Neural cell (in vitro differentiated cells): ENCODE data around the gene EMILIN3.
"Not testable (repeated sequence)": the region's sequence is repeated elsewhere in the genome, so short reads cannot be mapped to it uniquely, and the experiment has no call there.

Source experiments
- MXI1 ChIP-seq: fragments of 450-650 bp; conservative IDR thresholded peaks from 2 replicates; pipeline ENCODE4 v1.6.1; 2014; ENCODE audit warnings: antibody characterized with exemption, mild to moderate bottlenecking; ENCODE audit not compliant: poor library complexity, severe bottlenecking
- TF ChIP-seq, protein P1 (sequence below): fragments of 450-650 bp; IDR thresholded peaks from 2 replicates; pipeline ENCODE4 v1.5.1; 2014; ENCODE audit warnings: antibody characterized with exemption, mild to moderate bottlenecking, moderate library complexity; ENCODE audit not compliant: poor library complexity, severe bottlenecking

DNA sequence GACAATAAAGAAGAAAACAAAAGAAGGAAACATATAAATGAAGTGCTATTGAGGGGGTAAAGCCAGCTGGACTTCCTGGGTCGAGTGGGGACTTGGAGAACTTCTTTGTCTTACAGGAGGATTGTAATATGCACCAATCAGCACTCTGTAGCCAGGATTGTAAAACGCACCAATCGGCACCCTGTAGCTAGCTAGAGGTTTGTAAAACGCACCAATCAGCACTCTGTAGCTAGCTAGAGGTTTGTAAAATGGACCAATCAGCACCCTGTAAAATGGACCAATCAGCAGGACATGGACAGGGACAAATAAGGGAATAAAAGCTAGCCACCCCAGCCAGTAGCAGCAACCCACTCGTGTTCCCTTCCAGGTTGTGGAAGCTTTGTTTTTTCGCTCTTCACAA, 54.6 kb downstream of the EMILIN3 start:
- TF ChIP-seq, protein P1, sequence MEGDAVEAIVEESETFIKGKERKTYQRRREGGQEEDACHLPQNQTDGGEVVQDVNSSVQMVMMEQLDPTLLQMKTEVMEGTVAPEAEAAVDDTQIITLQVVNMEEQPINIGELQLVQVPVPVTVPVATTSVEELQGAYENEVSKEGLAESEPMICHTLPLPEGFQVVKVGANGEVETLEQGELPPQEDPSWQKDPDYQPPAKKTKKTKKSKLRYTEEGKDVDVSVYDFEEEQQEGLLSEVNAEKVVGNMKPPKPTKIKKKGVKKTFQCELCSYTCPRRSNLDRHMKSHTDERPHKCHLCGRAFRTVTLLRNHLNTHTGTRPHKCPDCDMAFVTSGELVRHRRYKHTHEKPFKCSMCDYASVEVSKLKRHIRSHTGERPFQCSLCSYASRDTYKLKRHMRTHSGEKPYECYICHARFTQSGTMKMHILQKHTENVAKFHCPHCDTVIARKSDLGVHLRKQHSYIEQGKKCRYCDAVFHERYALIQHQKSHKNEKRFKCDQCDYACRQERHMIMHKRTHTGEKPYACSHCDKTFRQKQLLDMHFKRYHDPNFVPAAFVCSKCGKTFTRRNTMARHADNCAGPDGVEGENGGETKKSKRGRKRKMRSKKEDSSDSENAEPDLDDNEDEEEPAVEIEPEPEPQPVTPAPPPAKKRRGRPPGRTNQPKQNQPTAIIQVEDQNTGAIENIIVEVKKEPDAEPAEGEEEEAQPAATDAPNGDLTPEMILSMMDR: not testable (repeated sequence)
- TF ChIP-seq MXI1: not testable (repeated sequence)
